Left hindlimb (tissue), 1 donor: ENCODE data around the gene PCSK6.

Experiments used
- DNase-seq: peaks from one replicate; pipeline ENCODE4 v3.0.0-alpha.2; 2018

Gene PCSK6

DNA sequence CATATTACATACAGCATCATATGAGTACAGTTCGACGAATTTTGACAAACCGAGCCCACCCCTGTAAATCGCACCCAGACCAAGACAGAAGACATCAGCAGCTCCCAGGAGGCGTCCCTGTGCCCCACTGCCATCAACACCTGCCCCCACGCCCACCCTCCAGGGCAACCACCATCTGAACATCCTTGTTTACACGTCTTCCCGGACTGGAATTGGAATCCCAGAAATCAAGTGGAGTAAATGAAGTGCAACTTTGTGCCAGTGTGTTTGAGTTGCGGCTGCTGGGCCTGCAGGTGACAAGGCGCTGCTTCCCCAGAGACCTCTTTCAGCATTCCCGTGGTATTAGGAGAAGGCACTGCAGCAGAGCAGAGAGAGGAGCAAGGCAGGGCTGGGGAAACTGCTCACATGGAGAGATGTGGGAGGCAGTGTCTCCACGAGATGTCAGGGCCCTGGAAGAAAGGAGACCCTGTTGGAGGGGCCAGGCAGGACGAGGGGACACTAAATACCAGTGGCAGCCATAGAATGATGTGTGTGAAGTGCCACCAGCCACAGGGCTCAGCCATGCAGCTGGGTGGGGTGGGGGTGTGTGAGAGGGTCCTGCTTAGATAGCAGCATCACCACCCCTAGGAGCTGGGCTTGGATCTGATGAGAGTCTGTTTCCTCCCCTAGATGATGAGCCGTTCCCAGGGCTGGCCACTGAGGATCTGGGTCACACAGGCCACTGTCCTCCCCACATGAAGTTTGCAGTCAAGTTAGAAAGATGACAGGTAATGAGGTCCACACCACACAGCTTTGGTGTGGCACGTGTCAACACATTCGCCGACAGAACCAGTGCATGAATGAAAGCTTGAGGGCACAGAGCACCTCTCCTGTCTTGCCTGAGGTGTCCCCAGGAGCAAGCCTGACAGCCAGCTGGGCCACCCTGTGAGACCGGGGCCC, 33.4 kb upstream of the PCSK6 start:
- no peak for DNase-seq

DNA sequence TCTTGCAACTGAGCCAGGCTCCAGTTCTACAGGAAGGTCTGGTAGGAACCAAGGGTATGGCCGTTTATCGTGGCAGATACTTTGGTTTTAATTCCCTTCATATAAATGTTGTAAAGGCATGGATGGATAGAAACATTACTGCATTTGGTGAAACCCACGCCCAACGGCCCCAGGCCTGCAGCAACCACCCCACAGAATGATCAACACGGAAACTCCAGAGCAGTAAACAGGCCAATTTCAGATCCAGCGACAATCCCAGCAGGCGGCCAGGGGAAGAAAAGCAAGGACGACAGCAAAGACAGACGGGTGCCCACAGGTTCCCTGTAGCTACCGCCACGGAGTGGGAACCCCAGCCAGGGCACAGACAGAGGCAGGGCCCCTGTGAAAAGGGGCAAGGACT, 32.6 kb upstream of the PCSK6 start:
- no peak for DNase-seq

DNA sequence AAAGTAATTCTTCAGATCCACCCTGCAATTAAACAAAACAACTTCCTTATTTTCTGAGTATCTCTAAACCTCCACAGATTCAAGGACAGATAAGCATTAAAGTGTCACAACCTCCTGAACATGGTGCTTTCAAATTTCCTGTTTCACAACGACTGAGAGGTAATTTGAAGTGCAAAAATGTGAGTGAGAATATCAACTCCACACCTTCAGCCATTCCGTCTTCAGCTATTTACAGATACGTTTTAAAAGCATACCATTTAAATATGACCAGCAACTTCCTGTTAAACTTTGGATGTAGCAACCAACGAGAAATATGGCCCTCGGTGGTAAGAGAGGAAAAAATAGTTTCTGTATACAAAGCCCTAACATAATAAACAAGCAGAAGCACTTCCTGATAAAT, 32.1 kb upstream of the PCSK6 start:
- no peak for DNase-seq

DNA sequence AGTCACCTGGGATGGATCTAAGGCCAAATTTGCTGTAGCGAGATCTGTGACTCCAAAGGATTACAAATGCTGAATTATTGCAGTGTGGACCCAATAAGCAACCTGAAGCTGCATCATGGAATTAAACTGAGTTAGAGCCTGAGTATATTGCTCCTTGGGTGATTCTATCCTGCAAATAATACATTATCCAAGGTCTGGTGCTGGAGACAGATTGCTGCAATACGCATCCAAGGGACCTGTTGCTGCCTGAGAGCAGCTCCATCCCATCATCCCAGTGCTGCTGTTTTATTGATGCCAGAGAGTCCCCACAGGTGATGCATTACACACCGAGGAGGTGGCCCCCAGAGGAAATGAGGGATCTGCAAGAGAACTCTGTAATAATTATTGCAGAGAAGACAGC, 31.6 kb upstream of the PCSK6 start:
- no peak for DNase-seq

DNA sequence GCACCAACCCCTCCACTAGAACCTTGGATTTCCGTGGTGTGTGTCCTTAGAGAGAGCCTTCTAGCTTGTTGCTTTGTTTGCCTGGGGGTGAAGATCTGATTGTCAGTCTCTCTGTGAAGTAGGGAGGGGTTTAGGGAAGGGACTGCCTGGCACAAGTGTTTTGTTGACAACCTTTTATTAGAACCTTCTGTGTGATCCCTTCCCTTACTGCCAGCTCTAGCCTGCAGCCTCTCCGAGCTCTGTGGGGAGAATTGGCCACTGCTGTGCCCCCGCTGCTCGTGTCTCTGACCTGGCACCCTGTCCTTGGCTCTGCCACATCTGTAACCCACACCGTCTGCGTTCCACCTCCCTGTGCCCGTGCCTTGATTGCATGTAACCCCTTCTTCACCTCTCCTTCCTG, 30.9 kb upstream of the PCSK6 start:
- no peak for DNase-seq

DNA sequence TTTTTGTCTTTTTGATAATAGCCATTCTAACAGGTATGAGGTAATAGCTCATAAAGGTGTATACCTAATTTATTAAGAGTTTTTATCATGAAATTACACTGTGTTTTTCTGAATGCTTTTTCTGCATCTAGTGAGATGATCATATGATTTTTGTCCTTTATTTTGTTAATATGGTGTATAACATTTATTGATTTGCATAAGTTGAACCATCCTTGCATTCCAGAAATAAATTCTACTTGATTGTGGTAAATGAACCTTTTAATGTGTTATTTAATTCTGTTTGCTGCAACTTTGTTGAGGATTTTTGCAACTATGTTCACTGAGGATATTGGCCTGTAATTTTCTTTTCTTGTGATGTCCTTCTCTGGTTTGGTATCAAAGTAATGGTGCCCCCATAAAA, 28.0 kb upstream of the PCSK6 start:
- no peak for DNase-seq

DNA sequence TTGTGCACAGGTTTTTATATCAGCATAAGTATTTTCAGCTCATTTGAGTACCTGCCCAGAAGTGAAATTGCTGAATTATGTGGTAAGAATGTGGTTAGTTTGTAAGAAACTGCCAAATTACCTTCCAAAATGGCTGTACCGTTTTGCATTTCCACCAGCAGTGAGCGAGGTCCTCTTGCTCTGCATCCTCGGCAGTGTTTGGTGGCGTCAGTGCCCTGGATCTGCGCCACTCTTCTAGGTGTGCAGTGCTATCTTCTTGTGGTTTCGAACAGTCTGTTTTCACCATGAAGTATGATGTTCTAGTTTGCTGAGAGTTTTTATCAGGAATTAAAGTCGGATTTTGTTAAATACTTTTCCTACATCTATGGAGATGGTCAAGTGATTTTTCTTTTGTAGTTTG, 24.8 kb upstream of the PCSK6 start:
- DNase-seq = no peak

DNA sequence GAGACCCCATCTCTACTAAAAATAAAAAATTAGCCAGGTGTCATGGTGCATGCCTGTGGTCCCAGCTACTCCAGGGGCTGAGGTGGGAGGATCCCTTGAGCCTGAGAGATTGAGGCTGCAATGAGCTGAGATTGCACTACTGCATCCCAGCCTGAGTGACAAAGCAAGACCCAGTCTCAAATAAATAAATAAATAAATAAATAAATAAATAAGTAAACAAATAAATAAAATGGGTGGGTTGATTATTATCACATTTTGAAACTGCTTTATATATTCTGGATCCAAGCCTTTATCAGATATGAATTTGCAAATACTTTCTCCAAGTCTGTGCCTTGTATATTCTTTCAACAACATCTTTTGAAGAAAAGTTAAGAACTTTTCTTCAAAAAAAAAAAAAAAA, 22.2 kb upstream of the PCSK6 start:
- DNase-seq = no peak

DNA sequence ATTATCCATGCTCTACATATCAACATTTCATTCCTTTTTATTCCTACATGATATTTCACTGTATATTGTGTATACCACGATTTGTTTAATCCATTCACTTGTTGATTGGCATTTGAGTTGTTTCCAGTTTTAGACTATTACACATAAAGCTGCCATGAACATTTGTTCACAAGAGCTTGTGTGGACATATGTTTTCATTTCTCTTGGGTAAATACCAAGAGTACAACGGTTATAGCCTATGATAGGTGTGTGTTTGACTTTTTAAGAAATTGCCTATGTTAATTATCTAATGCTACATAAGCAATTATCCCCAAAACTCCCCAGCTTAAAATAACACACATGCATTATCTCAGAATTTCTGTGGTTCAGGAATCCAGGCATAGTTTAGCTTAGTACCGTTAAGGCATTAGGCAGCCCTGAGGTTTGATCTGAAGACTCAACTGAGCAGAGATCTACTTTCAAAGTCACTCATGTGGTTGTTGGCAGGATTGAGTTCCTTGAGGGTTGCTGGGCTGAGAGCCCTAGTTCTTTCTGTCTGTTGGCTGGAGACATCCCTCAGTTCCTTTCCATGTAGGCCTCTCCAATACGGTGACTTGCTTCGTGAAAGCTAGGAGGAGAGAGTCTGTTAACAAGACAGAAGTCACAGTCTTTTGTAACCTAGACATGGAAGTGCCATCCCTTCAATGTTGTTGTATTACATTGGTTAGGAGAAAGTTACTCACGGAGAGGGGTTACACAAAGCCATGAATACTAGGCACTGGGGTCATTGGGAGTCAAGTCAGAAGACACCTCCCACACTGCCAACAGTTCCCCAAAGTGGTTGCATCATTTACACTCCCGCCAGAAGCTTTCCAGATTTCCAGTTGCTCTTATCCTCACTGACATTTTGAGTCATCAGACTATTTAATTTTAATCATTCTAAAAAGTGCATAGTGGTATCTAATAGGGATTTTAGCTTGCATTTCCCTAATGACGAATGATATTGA, 21.0 kb upstream of the PCSK6 start:
- DNase-seq = no peak

DNA sequence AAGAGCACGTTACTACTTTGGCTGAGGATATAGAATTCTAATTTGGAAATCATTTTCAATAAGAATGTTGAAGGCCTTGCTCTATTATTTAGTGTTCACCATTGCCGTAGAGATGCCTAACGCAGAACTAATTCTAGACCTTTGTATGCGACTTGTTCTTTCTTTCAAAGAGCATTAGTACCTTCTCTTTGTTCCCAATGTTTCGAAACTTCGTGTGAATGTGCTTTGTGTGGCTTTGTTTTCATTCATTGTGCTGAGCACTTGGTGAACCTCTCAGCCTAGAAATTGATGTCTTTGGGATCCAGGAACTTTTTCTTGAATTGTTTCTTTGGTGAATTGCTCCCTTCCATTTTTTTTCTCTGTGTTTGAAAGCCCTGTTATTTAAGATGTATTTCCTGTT, 19.8 kb upstream of the PCSK6 start:
- DNase-seq = no peak

DNA sequence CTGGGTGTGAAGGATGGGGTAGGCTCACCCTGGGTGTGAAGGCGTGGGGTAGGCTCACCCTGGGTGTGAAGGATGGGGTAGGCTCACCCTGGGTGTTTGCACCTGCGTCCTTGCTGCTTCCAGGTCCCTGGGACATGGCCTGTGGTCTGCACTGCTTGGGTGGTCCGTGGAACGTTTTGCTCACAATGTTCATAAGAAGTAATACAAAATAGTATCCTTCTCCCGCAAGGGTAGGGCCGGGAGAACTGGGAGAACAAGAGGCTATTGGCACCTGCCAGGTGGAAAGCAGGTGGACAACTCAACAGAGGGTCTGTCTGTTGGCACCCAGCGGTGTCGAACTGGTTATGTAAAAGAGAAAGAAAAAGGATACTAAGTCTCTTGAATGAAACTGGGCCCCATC, 17.0 kb upstream of the PCSK6 start:
- no peak for DNase-seq

DNA sequence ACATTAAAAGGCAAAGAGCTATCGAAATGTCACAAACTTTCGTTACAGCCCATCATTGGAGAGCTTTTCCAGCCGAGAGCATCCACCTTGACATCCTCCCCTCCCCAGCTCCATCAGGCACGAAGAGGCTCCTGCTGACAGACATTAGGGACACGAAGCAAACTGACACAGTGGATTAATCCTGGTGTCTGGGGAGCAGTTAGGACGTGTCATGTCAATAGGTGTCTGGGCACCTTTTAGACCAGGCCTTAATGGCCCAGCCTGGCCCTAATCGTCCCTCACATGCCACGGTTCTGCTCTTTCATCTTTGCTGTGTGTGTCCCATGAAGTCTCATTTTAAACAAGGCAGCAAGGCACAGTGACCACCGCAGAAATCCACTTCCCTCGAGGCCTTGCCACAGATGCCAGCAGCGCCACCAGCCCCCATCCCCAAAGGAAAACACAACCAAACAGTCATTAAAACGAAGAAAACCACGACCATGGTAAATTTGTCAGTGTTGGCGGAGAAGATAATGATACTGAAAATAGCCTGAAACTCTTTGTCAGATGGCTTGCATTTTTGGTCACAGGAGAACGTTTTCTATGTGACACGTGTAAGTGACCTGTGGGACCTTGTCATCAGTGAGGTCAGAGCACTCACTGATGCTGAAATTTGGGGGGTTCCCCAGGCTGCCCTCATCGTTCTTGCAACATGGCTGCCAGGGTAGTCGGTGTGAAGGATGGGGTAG, 16.3 kb upstream of the PCSK6 start:
- no peak for DNase-seq

DNA sequence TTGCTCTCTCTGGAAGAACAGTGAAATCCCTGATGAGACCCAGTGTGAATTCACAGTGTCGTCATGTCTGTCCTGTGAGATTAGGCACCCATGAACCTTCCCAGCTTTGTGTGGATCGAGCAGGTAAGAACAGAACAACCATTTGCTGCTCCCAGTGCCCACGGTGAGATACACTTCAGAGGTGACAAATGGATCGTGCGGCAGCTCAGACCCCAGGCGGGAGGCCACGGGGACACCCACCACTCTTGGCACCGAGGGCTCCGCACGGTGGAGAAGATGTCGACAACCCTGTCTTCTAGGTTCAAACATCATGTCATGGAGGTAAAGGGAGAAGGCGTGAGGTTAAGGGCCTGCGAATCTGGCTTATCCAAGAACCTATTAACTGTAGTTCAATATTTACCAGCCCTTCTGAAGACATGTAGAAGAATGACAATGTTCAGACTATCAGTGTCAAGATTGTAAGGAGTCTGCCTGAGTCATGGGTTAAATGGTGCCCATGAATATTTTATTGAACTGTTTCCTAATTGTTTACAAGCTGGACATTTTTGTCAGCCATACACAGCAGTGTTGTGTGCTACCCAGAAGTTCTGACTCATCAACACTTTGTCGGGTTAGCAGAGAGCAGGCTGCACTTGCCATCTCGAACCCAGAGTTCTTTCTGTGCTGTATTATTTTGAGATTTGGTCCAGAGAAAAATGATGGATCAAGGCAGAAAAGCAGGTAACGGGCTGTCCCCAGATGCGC, 15.5 kb upstream of the PCSK6 start:
- no peak for DNase-seq

DNA sequence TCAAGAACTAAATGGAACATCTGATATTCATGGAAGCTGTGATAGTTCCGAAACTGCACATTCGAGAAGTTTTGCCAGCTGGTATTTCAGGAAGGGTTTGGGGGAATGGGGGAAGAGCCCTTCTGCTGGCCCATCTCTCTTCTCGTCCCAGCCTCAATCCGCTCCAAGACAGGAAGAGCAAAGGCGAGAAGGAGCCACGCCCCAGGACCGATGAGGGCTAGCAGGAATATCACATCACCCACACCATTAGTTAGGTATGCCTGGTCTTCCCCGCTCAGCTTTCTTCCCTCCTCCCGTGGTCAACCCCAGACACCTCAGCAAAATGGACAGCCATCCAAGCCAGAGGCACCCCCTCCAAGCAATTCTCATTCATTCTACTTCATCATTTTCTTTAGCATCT, 14.9 kb upstream of the PCSK6 start:
- DNase-seq = no peak

DNA sequence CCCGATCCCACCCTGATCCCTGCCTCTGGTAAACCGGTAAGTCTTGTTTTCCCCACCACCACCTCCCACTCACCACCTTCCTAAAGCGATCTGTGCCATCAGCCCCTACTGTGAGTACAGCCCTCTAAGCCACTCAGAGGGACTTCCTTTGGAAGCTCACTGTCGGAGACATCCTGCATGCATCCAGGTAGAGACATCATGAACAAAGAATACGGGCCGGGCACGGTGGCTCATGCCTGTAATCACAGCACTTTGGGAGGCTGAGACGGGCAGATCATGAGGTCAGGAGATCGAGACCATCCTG, 13.7 kb upstream of the PCSK6 start:
- DNase-seq = no peak

DNA sequence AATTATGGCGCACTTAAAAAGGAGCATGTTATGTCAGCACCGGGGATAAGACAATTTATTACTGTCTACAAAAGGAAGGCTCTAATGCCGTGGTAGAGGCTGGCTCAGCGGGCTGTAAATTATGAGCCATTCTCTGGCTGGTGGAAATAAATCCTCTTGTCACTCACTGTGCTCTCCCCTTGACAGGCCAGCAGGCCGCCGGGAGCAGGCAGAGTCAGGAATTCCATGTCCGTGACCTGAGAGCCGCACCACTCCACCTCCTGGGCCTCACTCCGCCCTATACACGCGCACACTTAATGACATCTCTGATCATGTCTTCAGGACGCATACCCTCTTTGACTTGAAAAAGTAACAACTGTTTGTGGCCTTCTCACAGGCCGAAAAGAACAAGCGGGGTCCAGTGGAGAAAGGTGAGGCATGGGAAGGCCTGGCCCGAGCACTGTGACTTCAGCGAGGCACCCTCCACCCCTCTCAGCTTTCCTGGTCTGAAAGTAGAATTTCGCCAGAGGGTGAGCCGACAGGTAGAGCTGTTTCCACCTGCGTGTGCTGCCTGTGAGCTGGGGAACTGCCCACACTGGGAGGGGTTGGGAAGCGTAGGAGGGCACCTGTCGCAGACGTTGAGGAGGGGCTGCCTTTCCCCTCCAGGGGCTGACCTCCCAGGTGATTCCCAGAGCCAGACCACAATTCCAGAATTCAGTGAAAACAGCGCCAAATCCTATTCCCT, 13.2 kb upstream of the PCSK6 start:
- no peak for DNase-seq

DNA sequence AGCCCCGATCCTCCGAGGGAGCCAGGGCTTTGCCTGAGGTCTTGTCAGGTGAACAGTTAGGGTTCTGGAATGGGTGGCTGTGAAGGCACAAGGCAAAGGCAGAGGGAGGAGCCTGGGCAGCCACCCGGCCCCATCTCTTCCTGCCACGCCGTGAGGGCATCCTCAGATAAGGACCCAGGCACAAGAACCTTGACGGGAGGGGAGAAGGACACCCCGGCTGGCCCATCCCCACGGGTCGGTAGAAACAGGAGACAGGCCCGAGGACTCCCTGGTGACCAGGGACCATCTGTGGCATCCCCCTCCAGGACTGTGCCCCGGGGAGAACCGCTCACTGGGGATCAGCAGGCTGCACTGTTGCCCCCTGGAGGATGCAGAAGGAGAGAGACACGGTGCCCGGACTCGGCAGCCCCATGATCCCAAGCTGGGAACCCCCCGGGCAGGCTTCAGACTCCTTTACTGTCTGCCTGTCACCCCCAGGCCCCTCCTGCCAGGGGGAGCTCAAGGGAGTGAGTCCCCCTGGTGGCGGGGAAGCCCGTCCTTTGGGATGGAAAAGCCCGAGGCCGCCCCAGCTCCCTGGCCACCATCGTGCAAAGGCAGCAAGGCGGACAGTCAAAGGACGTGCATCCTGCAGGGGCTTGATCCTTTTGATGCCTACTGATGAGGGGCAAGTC, 12.3 kb upstream of the PCSK6 start:
- no peak for DNase-seq

DNA sequence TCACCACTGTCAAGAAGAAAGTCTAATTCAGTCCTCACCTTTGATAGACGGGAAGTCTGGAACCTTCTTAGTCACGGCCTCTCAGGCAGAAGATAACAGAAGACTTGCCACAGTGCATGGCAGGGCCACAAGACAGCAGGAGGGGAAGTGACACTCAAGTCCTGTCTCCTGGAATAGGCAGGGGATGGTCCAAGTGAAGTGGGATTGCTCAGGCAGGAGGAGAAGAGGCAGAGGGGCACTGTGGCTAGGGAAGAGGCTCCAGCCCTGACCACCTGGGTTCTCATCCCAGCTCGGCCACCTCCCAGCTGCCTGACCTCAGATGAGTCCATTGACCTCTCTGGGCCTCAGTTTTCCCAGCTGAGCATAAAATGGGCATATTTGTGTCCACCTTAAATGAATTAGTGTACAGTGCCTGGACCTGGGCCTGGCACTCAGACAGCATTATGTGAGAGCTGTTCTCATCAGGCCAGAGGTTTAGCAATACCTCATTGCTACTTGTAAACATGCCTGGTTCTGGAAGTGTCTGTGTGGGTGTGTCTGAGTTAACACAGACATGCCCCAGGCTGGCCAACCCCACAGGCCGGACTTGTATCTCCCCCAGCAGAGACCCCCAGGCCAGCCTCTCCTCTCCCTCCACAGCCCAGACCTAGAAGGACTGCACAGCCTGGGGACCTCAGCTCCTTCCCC, 11.5 kb upstream of the PCSK6 start:
- no peak for DNase-seq

DNA sequence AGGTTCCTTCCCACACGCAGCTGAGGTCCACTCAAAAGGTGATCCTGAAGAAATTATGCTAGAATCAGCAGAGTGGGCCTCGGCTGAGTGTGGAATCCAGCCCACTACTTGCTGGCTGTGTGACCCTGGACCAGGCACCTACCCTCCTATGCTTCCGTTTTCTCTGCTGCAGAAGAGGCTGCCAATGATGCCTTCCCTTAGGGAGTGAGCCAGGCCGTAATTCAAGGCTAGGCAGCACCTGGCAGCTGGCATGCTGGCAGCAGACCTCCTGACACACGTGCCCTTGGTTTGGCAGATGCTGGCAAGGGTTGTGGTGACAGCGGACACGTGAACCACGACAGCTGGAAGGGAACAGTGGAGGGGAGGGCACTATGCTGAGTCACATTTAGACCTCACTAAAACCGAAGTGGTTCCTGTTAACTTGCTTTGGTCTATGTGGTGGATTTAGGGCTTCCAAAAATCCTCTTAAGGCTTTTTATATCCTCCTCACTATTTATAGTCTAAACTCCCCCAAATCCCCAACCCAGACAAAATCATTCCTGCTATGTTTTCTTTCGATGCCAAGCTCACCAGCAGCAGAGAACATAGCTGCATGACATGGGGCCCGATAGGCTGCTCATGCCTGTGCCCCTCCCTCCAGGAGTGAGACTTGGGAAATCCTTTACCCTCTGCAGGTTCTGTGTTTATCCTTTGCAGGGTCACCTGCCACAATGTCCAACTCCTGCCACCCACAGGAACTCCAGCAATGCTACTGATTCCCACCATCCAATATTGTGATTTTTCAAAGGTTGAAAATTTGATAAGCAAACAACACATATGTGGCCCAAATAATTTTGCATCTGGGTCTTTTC, 10.6 kb upstream of the PCSK6 start:
- DNase-seq = peak; percentile 70
